GM23248 (cell line): ENCODE measurements around the gene OCLN. TPM values are rescaled to one million over a fixed set of nuclear protein-coding genes. Genes with fewer than 3 reads are reported as not detected.
"Not testable (repeated sequence)": the region's sequence is repeated elsewhere in the genome, so short reads cannot be mapped to it uniquely, and the experiment has no call there.

Experiments
- DNase-seq: peaks from one replicate; pipeline ENCODE4 v3.0.0-alpha.2; 2015
- H2AFZ ChIP-seq: fragments of 200-600 bp; sonication (generic); 2 replicates; pipeline ENCODE4 v1.6.1; 2016; ENCODE audit warnings: antibody characterized with exemption
- H3F3A ChIP-seq: fragments of 200-600 bp; sonication (generic); 2 replicates; pipeline ENCODE4 v1.6.1; 2016; ENCODE audit warnings: mild to moderate bottlenecking, antibody characterized with exemption, mixed run types; ENCODE audit not compliant: insufficient read depth
- H3K27ac ChIP-seq: fragments of 200-600 bp; sonication (generic); 2 replicates; pipeline ENCODE4 v1.5.1; 2016; ENCODE audit warnings: mild to moderate bottlenecking
- H3K27me3 ChIP-seq: fragments of 200-600 bp; sonication (generic); replicated peaks from 2 replicates; pipeline ENCODE4 v1.6.1; 2016; ENCODE audit warnings: mild to moderate bottlenecking; ENCODE audit not compliant: insufficient read depth
- H3K36me3 ChIP-seq: fragments of 200-600 bp; sonication (generic); 2 replicates; pipeline ENCODE4 v1.6.1; 2016; ENCODE audit warnings: low read depth, mild to moderate bottlenecking
- H3K4me1 ChIP-seq: fragments of 200-600 bp; sonication (generic); 2 replicates; pipeline ENCODE4 v1.6.1; 2016; ENCODE audit warnings: mild to moderate bottlenecking; ENCODE audit not compliant: insufficient read depth
- H3K4me2 ChIP-seq: fragments of 200-600 bp; sonication (generic); one replicate; pipeline ENCODE4 v1.6.1; 2016; ENCODE audit warnings: mild to moderate bottlenecking; ENCODE audit not compliant: unreplicated experiment
- H3K4me3 ChIP-seq: fragments of 200-600 bp; sonication (generic); 2 replicates; pipeline ENCODE4 v1.5.1; 2016; ENCODE audit warnings: mild to moderate bottlenecking
- H3K79me2 ChIP-seq: fragments of 200-600 bp; sonication (generic); 2 replicates; pipeline ENCODE4 v1.6.1; 2016; ENCODE audit warnings: mild to moderate bottlenecking; ENCODE audit not compliant: insufficient read depth
- H3K9ac ChIP-seq: fragments of 200-600 bp; sonication (generic); 2 replicates; pipeline ENCODE4 v1.6.1; 2016; ENCODE audit warnings: mild to moderate bottlenecking
- H3K9me2 ChIP-seq: fragments of 200-600 bp; sonication (generic); 2 replicates; pipeline ENCODE4 v1.6.1; 2016; ENCODE audit warnings: mixed run types, mild to moderate bottlenecking, moderate library complexity; ENCODE audit not compliant: insufficient read depth
- H3K9me3 ChIP-seq: fragments of 200-600 bp; sonication (generic); one replicate; pipeline ENCODE4 v1.6.1; 2017; ENCODE audit warnings: low read depth
- H4K20me1 ChIP-seq: fragments of 200-600 bp; sonication (generic); 2 replicates; pipeline ENCODE4 v1.6.0; 2016; ENCODE audit not compliant: insufficient read depth
- EZH2 ChIP-seq: fragments of 200-600 bp; sonication (generic); IDR thresholded peaks from 2 replicates; pipeline ENCODE4 v1.6.1; 2018; ENCODE audit warnings: antibody characterized with exemption, mild to moderate bottlenecking; ENCODE audit not compliant: insufficient read depth, poor library complexity, severe bottlenecking
- EZH2phosphoT487 ChIP-seq: fragments of 200-600 bp; sonication (generic); IDR thresholded peaks from 2 replicates; pipeline ENCODE4 v1.6.1; 2018; ENCODE audit warnings: antibody characterized with exemption, moderate library complexity, mild to moderate bottlenecking, low read depth; ENCODE audit not compliant: insufficient read depth
- whole genome bisulfite sequencing, 2 experiments: methylation state at CpG; one replicate each; pipeline ENCODE4 v1.1.6; 2015 to 2017; ENCODE audit warnings: low lambda C conversion rate in 2 of 2, low coverage in 1 of 2; ENCODE audit errors: missing lambda C conversion rate in 2 of 2; 5-methylcytosine and 5-hydroxymethylcytosine counted together
- in situ Hi-C: fragments of 300-500 bp; cut with MboI; formaldehyde crosslinking; loops from 2 replicates; pipeline ENCODE4 v1.15.0; 2020
- polyA plus RNA-seq: library from polyadenylated mRNA; unstranded; fragments of >200 nt; fragmentation: Nextera tagmentation; extraction: Ambion mirVana; gene quantifications from 2 replicates; pipeline ENCODE4 v1.2.1, GENCODE V29; 2016
- total RNA-seq: library from RNA; depleted of rRNA; stranded (reverse); fragments of >200 nt; shearing (Covaris generic); gene quantifications from 2 replicates; pipeline ENCODE4 v1.2.3, GENCODE V29; 2014

The OCLN gene
- total and polyA plus RNA-seq, 2 experiments from 2014 or later, result 0.59 to 1.7 TPM

GRCh38 chr5:69510694-69511093 lies 18.1 kb downstream of the OCLN start:
- peaks cover 10% of the 10 kb centered on the region; the same call in 1 of the 2 replicates for H3K4me1 ChIP-seq
- in situ Hi-C loops, result no loop called here
- no peak overlapping the region for H3K9ac ChIP-seq
- H3K9me2 ChIP-seq, result 0 out of 2 replicates have a peak, but pooled peaks cover 7% of the 10 kb centered on the region
- H3K4me3 ChIP-seq, result no peak overlapping the region
- DNase-seq, result no peak
- H3F3A ChIP-seq, result peaks cover 24% of the 10 kb centered on the region
- WGBS, 2 experiments, result 63 to 72% methylated on average over 2 of the region's 2 CpGs
- no peaks in the 10 kb centered on the region for H3K9me3 ChIP-seq
- no peaks in the 10 kb centered on the region for H3K79me2 ChIP-seq
- H3K27me3 ChIP-seq, result no peaks in the 10 kb centered on the region
- no peaks in the 10 kb centered on the region for H3K36me3 ChIP-seq
- no peak overlapping the region for H2AFZ ChIP-seq
- H4K20me1 ChIP-seq, result no peaks in the 10 kb centered on the region
- H3K27ac ChIP-seq, result no peak overlapping the region
- no peak overlapping the region for H3K4me2 ChIP-seq
- TF ChIP-seq EZH2 (no peak), EZH2phosphoT487 (no peak)

- 75 to 76% methylated on average over 2 of the region's 2 CpGs for WGBS, 2 experiments
- H3K79me2 ChIP-seq, result no peaks in the 10 kb centered on the region
- no peaks in the 10 kb centered on the region for H3K27me3 ChIP-seq
- no peak overlapping the region for H3K9ac ChIP-seq
- H3K4me2 ChIP-seq, result peak overlapping the region; percentile 12
- peak; percentile 75 for DNase-seq
- H3K4me1 ChIP-seq, result peaks cover 15% of the 10 kb centered on the region
- 0 out of 2 replicates have a peak, but pooled peaks cover 7% of the 10 kb centered on the region for H3K9me2 ChIP-seq
- H3K36me3 ChIP-seq, result no peaks in the 10 kb centered on the region
- no peak for TF ChIP-seq EZH2phosphoT487
- no peak for TF ChIP-seq EZH2
- no peak overlapping the region for H3K4me3 ChIP-seq
- H2AFZ ChIP-seq, result no peak overlapping the region
- peaks cover 24% of the 10 kb centered on the region for H3F3A ChIP-seq
- no peaks in the 10 kb centered on the region for H4K20me1 ChIP-seq
- in situ Hi-C loops, result no loop called here
- no peak overlapping the region for H3K27ac ChIP-seq
- no peaks in the 10 kb centered on the region for H3K9me3 ChIP-seq
Measured at GRCh38 chr5:69512740-69513260, 20.2 kb downstream of the OCLN start.

GRCh38 chr5:69515570-69515969 lies 23.0 kb downstream of the OCLN start:
- H3K4me2 ChIP-seq, DNase-seq, H2AFZ ChIP-seq, H3K27me3 ChIP-seq, H3K79me2 ChIP-seq, H3K4me3 ChIP-seq, H3K27ac ChIP-seq, in situ Hi-C loops, H3K36me3 ChIP-seq, H3K9me2 ChIP-seq, H4K20me1 ChIP-seq, H3K9ac ChIP-seq, H3K9me3 ChIP-seq: not testable (repeated sequence)
- peaks cover 18% of the 10 kb centered on the region for H3K4me1 ChIP-seq
- WGBS, 2 experiments, result 93% methylated on average over 30 of the region's 30 CpGs; no CpG with 5 or more reads in 1 of the 2 experiments
- H3F3A ChIP-seq, result peaks cover 27% of the 10 kb centered on the region

GRCh38 chr5:69516769-69517168 lies 24.2 kb downstream of the OCLN start:
- no peak overlapping the region for H3K9ac ChIP-seq
- peaks cover 24% of the 10 kb centered on the region for H3K4me1 ChIP-seq
- peaks cover 39% of the 10 kb centered on the region for H3F3A ChIP-seq
- no peaks in the 10 kb centered on the region for H3K9me3 ChIP-seq
- no peak for DNase-seq
- H3K27ac ChIP-seq, result no peak overlapping the region
- in situ Hi-C loops, result no loop called here
- no peaks in the 10 kb centered on the region for H3K27me3 ChIP-seq
- WGBS, 2 experiments, result 90 to 100% methylated on average over 1 of the region's 1 CpG
- TF ChIP-seq EZH2phosphoT487 (no peak), EZH2 (no peak)
- H3K9me2 ChIP-seq, result 0 out of 2 replicates have a peak, but pooled peaks cover 7% of the 10 kb centered on the region
- no peak overlapping the region for H3K4me3 ChIP-seq
- H3K36me3 ChIP-seq, result no peaks in the 10 kb centered on the region
- no peaks in the 10 kb centered on the region for H3K79me2 ChIP-seq
- no peak overlapping the region for H3K4me2 ChIP-seq
- no peak overlapping the region for H2AFZ ChIP-seq
- H4K20me1 ChIP-seq, result no peaks in the 10 kb centered on the region

- Histone ChIP-seq H2AFZ (no peak overlapping the region), H3K9me2 (0 out of 2 replicates have a peak, but pooled peaks cover 7% of the 10 kb centered on the region), H3K27me3 (no peaks in the 10 kb centered on the region), H3K36me3 (no peaks in the 10 kb centered on the region), H3K9ac (no peak overlapping the region), H3K9me3 (no peaks in the 10 kb centered on the region), H3F3A (peaks cover 32% of the 10 kb centered on the region), H3K4me1 (peaks cover 20% of the 10 kb centered on the region), H3K27ac (no peak overlapping the region), H3K4me3 (no peak overlapping the region), H3K4me2 (no peak overlapping the region), H4K20me1 (no peaks in the 10 kb centered on the region), H3K79me2 (no peaks in the 10 kb centered on the region)
- no peak for DNase-seq
- 87 to 93% methylated on average over 4 of the region's 4 CpGs for WGBS, 2 experiments
- in situ Hi-C loops, result no loop called here
- TF ChIP-seq EZH2phosphoT487 (no peak), EZH2 (no peak)
Measured at GRCh38 chr5:69517763-69518212, 25.2 kb downstream of the OCLN start.
